ENCODE results near the gene MEIS2. TPM values are rescaled to one million over a fixed set of nuclear protein-coding genes. Genes with fewer than 3 reads are reported as not detected.

Gene MEIS2
- total and polyA plus RNA-seq, 2 experiments from 2014 or later, result 0.27 TPM; not detected in 1

DNA sequence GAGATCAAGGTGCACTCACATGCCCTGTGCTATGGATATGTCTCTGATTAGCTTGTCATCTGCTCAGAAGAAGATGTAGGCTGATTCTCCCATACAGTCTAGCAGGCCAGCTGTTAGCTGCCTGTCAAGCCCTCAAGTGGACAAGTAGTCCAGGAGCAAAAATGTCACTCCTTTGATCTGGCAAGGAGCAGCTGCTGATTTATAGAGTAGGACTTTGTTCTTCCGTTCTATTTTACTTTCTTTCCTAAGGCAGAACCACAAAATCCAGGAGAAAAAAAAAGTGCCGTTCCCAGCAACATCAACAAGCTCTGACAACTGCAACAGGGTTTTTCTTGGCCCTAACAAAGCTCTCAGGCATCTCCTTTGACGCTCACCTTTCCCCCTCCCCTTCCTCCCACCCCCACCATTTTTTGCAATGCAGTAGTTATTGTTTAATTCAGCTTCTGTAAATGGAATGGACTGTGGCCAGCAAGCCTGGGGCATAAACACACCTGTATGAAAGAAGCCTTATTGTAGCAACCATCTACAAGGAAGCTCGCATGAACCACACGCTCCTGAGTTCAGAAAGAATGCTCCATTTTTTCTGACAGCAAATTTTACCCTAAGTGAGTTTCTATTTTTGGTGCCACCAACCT, 196.3 kb downstream of the MEIS2 start:
- Histone ChIP-seq H3K9me2 (ENCODE audit: insufficient read depth) (no peaks in the 10 kb centered on the region), H4K20me1 (replicated peaks; ENCODE audit: insufficient read depth) (no peaks in the 10 kb centered on the region), H3K4me3 (no peak overlapping the region), H3F3A (replicated peaks; ENCODE audit: low read depth) (no peaks in the 10 kb centered on the region), H3K79me2 (replicated peaks; ENCODE audit: insufficient read depth) (no peaks in the 10 kb centered on the region), H3K27me3 (ENCODE audit: insufficient read depth) (peaks cover 11% of the 10 kb centered on the region; the same call in 1 of the 2 replicates), H3K4me1 (ENCODE audit: insufficient read depth) (peaks cover 51% of the 10 kb centered on the region), H3K36me3 (ENCODE audit: insufficient read depth) (no peaks in the 10 kb centered on the region), H3K4me2 (peak overlapping the region; percentile 13), H2AFZ (no peak overlapping the region), H3K27ac (ENCODE audit: low read depth) (no peak overlapping the region)
- H3K27ac Mint-ChIP-seq, result no peak overlapping the region
- H3K4me3 Mint-ChIP-seq, result no peak overlapping the region
- H3K9me3 Mint-ChIP-seq, result no peaks in the 10 kb centered on the region
- H3K36me3 Mint-ChIP-seq (ENCODE audit: low read depth), result no peaks in the 10 kb centered on the region
- TF ChIP-seq, protein P1, sequence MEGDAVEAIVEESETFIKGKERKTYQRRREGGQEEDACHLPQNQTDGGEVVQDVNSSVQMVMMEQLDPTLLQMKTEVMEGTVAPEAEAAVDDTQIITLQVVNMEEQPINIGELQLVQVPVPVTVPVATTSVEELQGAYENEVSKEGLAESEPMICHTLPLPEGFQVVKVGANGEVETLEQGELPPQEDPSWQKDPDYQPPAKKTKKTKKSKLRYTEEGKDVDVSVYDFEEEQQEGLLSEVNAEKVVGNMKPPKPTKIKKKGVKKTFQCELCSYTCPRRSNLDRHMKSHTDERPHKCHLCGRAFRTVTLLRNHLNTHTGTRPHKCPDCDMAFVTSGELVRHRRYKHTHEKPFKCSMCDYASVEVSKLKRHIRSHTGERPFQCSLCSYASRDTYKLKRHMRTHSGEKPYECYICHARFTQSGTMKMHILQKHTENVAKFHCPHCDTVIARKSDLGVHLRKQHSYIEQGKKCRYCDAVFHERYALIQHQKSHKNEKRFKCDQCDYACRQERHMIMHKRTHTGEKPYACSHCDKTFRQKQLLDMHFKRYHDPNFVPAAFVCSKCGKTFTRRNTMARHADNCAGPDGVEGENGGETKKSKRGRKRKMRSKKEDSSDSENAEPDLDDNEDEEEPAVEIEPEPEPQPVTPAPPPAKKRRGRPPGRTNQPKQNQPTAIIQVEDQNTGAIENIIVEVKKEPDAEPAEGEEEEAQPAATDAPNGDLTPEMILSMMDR (conservative IDR thresholded peaks at IDR 0.05; ENCODE audit: low read depth in 2 of 2), result no peak
- no peak for TF ChIP-seq NANOG (IDR thresholded peaks at IDR 0.05; ENCODE audit: borderline replicate concordance)
- TF ChIP-seq EZH2 (IDR thresholded peaks at IDR 0.05; ENCODE audit: low read depth, unreplicated experiment), result no peak
- TF ChIP-seq STAT1 (IDR thresholded peaks at IDR 0.05; ENCODE audit: unreplicated experiment), result no peak
- no peak for TF ChIP-seq POLR2AphosphoS5 (IDR thresholded peaks at IDR 0.05; ENCODE audit: low read depth)
- TF ChIP-seq, protein P2, sequence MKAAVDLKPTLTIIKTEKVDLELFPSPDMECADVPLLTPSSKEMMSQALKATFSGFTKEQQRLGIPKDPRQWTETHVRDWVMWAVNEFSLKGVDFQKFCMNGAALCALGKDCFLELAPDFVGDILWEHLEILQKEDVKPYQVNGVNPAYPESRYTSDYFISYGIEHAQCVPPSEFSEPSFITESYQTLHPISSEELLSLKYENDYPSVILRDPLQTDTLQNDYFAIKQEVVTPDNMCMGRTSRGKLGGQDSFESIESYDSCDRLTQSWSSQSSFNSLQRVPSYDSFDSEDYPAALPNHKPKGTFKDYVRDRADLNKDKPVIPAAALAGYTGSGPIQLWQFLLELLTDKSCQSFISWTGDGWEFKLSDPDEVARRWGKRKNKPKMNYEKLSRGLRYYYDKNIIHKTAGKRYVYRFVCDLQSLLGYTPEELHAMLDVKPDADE (IDR thresholded peaks at IDR 0.05), result no peak
- TF ChIP-seq ZNF114 (CRISPR knock-in tag; IDR thresholded peaks at IDR 0.05), result no peak
- TF ChIP-seq JUNB (IDR thresholded peaks at IDR 0.05; ENCODE audit: unreplicated experiment), result no peak
- no peak for TF ChIP-seq ZNF331 (CRISPR knock-in tag; IDR thresholded peaks at IDR 0.05; ENCODE audit: low read depth)
- no peak for TF ChIP-seq CREB1 (CRISPR knock-in tag; IDR thresholded peaks at IDR 0.05; ENCODE audit: low read depth)
- TF ChIP-seq, protein P3, sequence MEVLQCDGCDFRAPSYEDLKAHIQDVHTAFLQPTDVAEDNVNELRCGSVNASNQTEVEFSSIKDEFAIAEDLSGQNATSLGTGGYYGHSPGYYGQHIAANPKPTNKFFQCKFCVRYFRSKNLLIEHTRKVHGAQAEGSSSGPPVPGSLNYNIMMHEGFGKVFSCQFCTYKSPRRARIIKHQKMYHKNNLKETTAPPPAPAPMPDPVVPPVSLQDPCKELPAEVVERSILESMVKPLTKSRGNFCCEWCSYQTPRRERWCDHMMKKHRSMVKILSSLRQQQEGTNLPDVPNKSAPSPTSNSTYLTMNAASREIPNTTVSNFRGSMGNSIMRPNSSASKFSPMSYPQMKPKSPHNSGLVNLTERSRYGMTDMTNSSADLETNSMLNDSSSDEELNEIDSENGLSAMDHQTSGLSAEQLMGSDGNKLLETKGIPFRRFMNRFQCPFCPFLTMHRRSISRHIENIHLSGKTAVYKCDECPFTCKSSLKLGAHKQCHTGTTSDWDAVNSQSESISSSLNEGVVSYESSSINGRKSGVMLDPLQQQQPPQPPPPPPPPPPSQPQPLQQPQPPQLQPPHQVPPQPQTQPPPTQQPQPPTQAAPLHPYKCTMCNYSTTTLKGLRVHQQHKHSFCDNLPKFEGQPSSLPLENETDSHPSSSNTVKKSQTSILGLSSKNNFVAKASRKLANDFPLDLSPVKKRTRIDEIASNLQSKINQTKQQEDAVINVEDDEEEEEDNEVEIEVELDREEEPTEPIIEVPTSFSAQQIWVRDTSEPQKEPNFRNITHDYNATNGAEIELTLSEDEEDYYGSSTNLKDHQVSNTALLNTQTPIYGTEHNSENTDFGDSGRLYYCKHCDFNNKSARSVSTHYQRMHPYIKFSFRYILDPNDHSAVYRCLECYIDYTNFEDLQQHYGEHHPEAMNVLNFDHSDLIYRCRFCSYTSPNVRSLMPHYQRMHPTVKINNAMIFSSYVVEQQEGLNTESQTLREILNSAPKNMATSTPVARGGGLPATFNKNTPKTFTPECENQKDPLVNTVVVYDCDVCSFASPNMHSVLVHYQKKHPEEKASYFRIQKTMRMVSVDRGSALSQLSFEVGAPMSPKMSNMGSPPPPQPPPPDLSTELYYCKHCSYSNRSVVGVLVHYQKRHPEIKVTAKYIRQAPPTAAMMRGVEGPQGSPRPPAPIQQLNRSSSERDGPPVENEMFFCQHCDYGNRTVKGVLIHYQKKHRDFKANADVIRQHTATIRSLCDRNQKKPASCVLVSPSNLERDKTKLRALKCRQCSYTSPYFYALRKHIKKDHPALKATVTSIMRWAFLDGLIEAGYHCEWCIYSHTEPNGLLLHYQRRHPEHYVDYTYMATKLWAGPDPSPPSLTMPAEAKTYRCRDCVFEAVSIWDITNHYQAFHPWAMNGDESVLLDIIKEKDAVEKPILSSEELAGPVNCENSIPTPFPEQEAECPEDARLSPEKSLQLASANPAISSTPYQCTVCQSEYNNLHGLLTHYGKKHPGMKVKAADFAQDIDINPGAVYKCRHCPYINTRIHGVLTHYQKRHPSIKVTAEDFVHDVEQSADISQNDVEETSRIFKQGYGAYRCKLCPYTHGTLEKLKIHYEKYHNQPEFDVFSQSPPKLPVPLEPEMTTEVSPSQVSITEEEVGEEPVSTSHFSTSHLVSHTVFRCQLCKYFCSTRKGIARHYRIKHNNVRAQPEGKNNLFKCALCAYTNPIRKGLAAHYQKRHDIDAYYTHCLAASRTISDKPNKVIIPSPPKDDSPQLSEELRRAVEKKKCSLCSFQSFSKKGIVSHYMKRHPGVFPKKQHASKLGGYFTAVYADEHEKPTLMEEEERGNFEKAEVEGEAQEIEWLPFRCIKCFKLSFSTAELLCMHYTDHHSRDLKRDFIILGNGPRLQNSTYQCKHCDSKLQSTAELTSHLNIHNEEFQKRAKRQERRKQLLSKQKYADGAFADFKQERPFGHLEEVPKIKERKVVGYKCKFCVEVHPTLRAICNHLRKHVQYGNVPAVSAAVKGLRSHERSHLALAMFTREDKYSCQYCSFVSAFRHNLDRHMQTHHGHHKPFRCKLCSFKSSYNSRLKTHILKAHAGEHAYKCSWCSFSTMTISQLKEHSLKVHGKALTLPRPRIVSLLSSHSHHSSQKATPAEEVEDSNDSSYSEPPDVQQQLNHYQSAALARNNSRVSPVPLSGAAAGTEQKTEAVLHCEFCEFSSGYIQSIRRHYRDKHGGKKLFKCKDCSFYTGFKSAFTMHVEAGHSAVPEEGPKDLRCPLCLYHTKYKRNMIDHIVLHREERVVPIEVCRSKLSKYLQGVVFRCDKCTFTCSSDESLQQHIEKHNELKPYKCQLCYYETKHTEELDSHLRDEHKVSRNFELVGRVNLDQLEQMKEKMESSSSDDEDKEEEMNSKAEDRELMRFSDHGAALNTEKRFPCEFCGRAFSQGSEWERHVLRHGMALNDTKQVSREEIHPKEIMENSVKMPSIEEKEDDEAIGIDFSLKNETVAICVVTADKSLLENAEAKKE (CRISPR knock-in tag; IDR thresholded peaks at IDR 0.05), result no peak
- TF ChIP-seq, protein P4, sequence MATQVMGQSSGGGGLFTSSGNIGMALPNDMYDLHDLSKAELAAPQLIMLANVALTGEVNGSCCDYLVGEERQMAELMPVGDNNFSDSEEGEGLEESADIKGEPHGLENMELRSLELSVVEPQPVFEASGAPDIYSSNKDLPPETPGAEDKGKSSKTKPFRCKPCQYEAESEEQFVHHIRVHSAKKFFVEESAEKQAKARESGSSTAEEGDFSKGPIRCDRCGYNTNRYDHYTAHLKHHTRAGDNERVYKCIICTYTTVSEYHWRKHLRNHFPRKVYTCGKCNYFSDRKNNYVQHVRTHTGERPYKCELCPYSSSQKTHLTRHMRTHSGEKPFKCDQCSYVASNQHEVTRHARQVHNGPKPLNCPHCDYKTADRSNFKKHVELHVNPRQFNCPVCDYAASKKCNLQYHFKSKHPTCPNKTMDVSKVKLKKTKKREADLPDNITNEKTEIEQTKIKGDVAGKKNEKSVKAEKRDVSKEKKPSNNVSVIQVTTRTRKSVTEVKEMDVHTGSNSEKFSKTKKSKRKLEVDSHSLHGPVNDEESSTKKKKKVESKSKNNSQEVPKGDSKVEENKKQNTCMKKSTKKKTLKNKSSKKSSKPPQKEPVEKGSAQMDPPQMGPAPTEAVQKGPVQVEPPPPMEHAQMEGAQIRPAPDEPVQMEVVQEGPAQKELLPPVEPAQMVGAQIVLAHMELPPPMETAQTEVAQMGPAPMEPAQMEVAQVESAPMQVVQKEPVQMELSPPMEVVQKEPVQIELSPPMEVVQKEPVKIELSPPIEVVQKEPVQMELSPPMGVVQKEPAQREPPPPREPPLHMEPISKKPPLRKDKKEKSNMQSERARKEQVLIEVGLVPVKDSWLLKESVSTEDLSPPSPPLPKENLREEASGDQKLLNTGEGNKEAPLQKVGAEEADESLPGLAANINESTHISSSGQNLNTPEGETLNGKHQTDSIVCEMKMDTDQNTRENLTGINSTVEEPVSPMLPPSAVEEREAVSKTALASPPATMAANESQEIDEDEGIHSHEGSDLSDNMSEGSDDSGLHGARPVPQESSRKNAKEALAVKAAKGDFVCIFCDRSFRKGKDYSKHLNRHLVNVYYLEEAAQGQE (IDR thresholded peaks at IDR 0.05; ENCODE audit: unreplicated experiment), result no peak
- no peak for TF ChIP-seq EZH2phosphoT487 (IDR thresholded peaks at IDR 0.05; ENCODE audit: unreplicated experiment)
- ATAC-seq (no peak), DNase-seq (ENCODE audit: low spot score) (no peak)
- peaks cover 20% of the 10 kb centered on the region for H3K4me1 Mint-ChIP-seq
- peaks cover 3% of the 10 kb centered on the region for H3K27me3 Mint-ChIP-seq (ENCODE audit: insufficient read depth, low read depth, poor library complexity)
